ENCODE measurements around the gene MAST4. TPM values are rescaled to one million over a fixed set of nuclear protein-coding genes. Genes with fewer than 3 reads are reported as not detected.

MAST4 gene
- total RNA-seq, 1 donor: 12.7 TPM

DNA sequence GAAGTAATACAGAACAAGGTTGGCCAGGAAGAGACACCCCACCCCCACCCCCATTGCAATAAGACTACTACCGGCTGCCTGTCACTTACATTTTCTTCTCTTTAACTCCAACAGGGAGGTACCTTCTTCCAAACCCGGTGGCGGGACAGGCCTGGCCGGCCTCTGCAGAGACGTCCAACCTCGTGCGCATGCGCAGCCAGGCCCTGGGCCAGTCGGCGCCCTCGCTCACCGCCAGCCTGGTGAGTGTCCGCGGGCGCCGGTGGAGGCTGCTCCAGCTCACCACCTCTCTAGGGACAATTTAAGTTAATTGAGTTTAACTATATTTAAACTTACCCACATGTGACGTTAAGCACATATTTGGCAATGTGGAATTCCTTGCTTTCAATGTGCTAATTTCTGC lies 192.4 kb downstream of the MAST4 start:
- TF ChIP-seq, protein P1, sequence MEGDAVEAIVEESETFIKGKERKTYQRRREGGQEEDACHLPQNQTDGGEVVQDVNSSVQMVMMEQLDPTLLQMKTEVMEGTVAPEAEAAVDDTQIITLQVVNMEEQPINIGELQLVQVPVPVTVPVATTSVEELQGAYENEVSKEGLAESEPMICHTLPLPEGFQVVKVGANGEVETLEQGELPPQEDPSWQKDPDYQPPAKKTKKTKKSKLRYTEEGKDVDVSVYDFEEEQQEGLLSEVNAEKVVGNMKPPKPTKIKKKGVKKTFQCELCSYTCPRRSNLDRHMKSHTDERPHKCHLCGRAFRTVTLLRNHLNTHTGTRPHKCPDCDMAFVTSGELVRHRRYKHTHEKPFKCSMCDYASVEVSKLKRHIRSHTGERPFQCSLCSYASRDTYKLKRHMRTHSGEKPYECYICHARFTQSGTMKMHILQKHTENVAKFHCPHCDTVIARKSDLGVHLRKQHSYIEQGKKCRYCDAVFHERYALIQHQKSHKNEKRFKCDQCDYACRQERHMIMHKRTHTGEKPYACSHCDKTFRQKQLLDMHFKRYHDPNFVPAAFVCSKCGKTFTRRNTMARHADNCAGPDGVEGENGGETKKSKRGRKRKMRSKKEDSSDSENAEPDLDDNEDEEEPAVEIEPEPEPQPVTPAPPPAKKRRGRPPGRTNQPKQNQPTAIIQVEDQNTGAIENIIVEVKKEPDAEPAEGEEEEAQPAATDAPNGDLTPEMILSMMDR (IDR thresholded peaks at IDR 0.05; ENCODE audit: extremely low read depth, low read depth, low read length): no peak
- no peaks in the 10 kb centered on the region for H3K27me3 ChIP-seq (ENCODE audit: insufficient read depth, low read length)
- no peaks in the 10 kb centered on the region for H3K9me3 ChIP-seq (ENCODE audit: low read depth, low read length)
- H3K36me3 ChIP-seq (ENCODE audit: insufficient read depth, low read length): no peaks in the 10 kb centered on the region
- H3K79me2 ChIP-seq (ENCODE audit: insufficient read depth, low read length): no peaks in the 10 kb centered on the region
- no peak overlapping the region for H2AFZ ChIP-seq (ENCODE audit: low read length)
- no peaks in the 10 kb centered on the region for H4K20me1 ChIP-seq (ENCODE audit: insufficient read depth, low read length)
- no peaks in the 10 kb centered on the region for H3K4me1 ChIP-seq (ENCODE audit: insufficient read depth, low read length)
- DNase-seq (ENCODE audit: insufficient read length, low spot score, missing footprints): no peak
- no peak overlapping the region for H3K27ac ChIP-seq (ENCODE audit: low read depth, low read length)
- no peak overlapping the region for H3K4me3 ChIP-seq (ENCODE audit: insufficient read depth, low read length)
- no peak overlapping the region for H3K4me2 ChIP-seq (ENCODE audit: insufficient read depth, low read length)

DNA sequence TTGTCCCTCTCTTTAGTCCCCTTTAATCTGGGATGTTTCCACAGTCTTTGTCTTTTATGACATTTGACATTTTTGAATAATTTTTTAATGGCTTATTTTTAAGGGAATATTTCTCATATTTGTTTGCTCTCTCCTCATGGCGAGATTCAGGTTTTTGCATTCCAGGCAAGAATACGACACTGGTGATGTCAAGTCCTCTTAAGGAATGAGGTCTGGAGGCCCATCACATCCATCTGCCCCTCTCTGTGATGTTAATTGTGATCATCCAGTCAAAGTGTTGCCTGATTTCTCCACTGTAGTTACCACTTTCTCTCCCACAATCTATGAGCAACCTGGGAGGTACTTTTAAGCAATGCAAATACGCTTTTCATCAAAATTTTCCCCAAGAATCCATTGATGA lies 193.2 kb downstream of the MAST4 start:
- Histone ChIP-seq H4K20me1 (ENCODE audit: insufficient read depth, low read length) (no peaks in the 10 kb centered on the region), H2AFZ (ENCODE audit: low read length) (no peak overlapping the region), H3K9me3 (ENCODE audit: low read depth, low read length) (no peaks in the 10 kb centered on the region), H3K79me2 (ENCODE audit: insufficient read depth, low read length) (no peaks in the 10 kb centered on the region), H3K36me3 (ENCODE audit: insufficient read depth, low read length) (no peaks in the 10 kb centered on the region), H3K4me3 (ENCODE audit: insufficient read depth, low read length) (no peak overlapping the region), H3K27me3 (ENCODE audit: insufficient read depth, low read length) (no peaks in the 10 kb centered on the region), H3K4me1 (ENCODE audit: insufficient read depth, low read length) (no peaks in the 10 kb centered on the region), H3K4me2 (ENCODE audit: insufficient read depth, low read length) (no peak overlapping the region), H3K27ac (ENCODE audit: low read depth, low read length) (no peak overlapping the region)
- TF ChIP-seq, protein P1 (IDR thresholded peaks at IDR 0.05; ENCODE audit: extremely low read depth, low read depth, low read length): no peak
- DNase-seq (ENCODE audit: insufficient read length, low spot score, missing footprints): peak; percentile 41

DNA sequence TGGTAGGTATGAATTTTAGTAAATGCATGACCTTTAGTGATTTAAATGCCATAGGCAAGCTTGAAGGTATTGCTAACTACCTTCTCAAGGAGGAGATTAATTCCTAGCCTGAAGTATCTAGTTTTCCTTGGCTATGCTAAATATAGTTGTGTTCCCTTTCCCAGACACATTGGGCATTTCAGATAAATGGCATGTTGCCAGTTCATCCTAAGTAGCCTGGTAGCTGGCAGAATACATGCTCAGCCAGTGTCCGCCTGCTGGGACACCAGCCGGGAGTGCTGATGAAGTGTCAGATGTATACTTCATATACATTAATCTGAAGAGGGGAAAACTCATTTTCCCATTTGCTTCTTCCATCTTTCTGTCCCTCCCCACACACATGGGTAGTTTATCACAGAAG lies 196.9 kb downstream of the MAST4 start:
- Histone ChIP-seq H4K20me1 (ENCODE audit: insufficient read depth, low read length) (no peaks in the 10 kb centered on the region), H3K9me3 (ENCODE audit: low read depth, low read length) (no peaks in the 10 kb centered on the region), H3K36me3 (ENCODE audit: insufficient read depth, low read length) (no peaks in the 10 kb centered on the region), H3K4me1 (ENCODE audit: insufficient read depth, low read length) (no peaks in the 10 kb centered on the region), H3K4me2 (ENCODE audit: insufficient read depth, low read length) (no peak overlapping the region), H3K27ac (ENCODE audit: low read depth, low read length) (no peak overlapping the region), H3K4me3 (ENCODE audit: insufficient read depth, low read length) (no peak overlapping the region), H2AFZ (ENCODE audit: low read length) (no peak overlapping the region), H3K27me3 (ENCODE audit: insufficient read depth, low read length) (no peaks in the 10 kb centered on the region), H3K79me2 (ENCODE audit: insufficient read depth, low read length) (no peaks in the 10 kb centered on the region)
- TF ChIP-seq, protein P1 (IDR thresholded peaks at IDR 0.05; ENCODE audit: extremely low read depth, low read depth, low read length): no peak
- no peak for DNase-seq (ENCODE audit: insufficient read length, low spot score, missing footprints)

DNA sequence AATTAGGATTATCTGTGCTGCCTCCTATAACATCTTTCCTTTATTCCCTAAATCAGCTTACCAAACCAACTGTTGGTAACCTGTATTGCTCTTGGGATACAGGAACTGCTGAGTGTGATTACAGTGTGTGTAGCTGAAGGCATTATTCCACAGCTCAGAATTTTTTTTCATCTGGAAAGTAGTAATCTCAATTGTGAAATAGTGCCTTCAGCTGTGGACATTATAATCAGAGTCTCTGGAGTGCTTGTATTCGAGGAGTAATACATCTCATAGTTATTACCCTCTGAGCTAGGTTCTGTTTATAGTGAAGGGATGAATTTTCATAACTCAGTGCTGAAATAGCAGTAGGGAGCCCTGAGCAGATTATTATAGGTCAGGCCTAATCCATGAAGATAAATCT lies 199.5 kb downstream of the MAST4 start:
- Histone ChIP-seq H3K27me3 (ENCODE audit: insufficient read depth, low read length) (peaks cover 3% of the 10 kb centered on the region), H3K4me3 (ENCODE audit: insufficient read depth, low read length) (no peak overlapping the region)

More for the DNA sequence above, 199.5 kb downstream of the MAST4 start:
- H3K79me2 ChIP-seq (ENCODE audit: insufficient read depth, low read length): no peaks in the 10 kb centered on the region
- H3K4me2 ChIP-seq (ENCODE audit: insufficient read depth, low read length): no peak overlapping the region
- TF ChIP-seq, protein P1 (IDR thresholded peaks at IDR 0.05; ENCODE audit: extremely low read depth, low read depth, low read length): no peak
- H3K36me3 ChIP-seq (ENCODE audit: insufficient read depth, low read length): no peaks in the 10 kb centered on the region
- no peak overlapping the region for H3K27ac ChIP-seq (ENCODE audit: low read depth, low read length)
- no peaks in the 10 kb centered on the region for H3K9me3 ChIP-seq (ENCODE audit: low read depth, low read length)
- H3K4me1 ChIP-seq (ENCODE audit: insufficient read depth, low read length): no peaks in the 10 kb centered on the region
- no peak overlapping the region for H2AFZ ChIP-seq (ENCODE audit: low read length)
- no peak for DNase-seq (ENCODE audit: insufficient read length, low spot score, missing footprints)
- H4K20me1 ChIP-seq (ENCODE audit: insufficient read depth, low read length): no peaks in the 10 kb centered on the region
